Left kidney (tissue), 2 donors: ENCODE results near the gene LENG8. TPM values are rescaled to one million over a fixed set of nuclear protein-coding genes. Genes with fewer than 3 reads are reported as not detected.
"Not testable (repeated sequence)": the region's sequence is repeated elsewhere in the genome, so short reads cannot be mapped to it uniquely, and the experiment has no call there.

Experiments used
- DNase-seq: peaks from one replicate; pipeline ENCODE4 v3.0.0-alpha.2; 2013
- polyA plus RNA-seq: library from polyadenylated mRNA; unstranded; fragments of 120-200 nt; gene quantifications from one replicate; pipeline ENCODE4 v1.2.1, GENCODE V29; 2013; ENCODE audit not compliant: insufficient read length

LENG8 gene
- polyA plus RNA-seq, 1 donor, result 189 TPM

GRCh38 chr19:54460230-54461005 lies 11.4 kb downstream of the LENG8 start:
- DNase-seq, result no peak

DNA sequence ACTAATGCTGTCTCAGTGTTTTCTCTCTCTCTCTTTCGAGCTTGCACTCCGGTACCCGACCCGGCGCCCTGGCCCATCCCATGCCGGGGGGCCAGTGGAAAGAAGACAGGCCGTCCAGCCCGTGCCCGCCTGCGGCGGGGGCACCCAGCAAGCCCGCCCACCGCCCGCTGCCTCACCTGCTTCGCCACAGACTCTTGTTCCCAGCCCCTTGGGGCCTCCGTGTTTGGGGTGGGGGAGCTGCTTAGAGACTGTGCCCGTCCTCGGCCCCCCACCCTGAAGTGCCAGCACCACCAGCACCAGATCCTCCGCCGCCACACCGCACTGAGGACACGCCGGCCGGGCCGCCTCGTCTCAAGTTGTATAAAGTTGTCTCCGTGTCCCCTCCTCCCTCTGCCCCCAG lies 12.2 kb downstream of the LENG8 start:
- DNase-seq, result no peak

DNA sequence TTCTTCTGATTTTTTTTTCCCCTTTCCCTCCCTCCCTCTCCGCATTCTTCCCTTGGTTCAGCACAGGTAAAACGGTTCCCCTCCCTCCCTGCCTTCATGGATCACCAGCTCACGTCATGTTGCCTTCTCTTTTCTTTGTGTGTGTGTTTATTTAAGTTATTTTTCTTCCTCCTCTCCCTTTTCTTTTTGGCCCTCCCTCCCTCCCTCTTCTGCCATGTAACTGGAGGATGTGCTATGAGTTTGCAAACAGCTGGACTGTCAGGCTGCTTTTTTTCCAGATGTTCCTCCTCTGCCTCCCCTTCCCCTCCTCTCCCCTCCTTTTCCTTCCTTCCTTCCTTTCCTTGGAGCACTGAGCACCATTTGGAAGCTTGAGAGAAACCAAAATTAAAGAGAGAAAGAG lies 12.6 kb downstream of the LENG8 start:
- DNase-seq, result peak; percentile 68

- no peak for DNase-seq
Measured at GRCh38 chr19:54462047-54462654, 13.2 kb downstream of the LENG8 start.

- DNase-seq, result no peak
Measured at GRCh38 chr19:54462655-54463530, 13.9 kb downstream of the LENG8 start.

DNA sequence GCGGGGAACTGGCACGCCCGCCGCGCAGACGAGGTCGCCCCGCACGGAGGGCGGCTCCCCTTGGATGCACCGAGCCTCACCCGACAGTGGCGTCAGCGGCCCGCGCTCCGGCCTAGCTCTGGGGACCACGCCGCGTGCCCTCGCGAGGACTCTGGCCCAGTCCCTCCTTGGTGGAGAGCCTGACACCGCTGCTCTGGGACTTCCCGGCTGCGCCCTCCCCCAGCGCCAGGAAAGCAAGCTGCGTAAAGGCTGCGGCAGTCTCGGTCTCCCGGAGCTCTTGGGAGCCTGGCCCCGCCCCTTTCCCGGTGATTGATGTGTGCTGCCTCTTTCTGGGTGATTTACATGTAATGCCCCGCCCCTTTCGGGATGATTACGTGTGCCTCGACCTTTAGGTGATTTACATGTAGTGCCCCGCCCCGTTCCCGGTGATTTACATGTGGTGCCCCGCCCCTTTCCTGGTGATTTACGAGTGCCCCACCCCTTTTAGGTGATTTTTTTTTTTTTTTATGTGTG lies 14.6 kb downstream of the LENG8 start, which contains the start of gene LENG9:
Gene LENG9 (minus strand): TSS at position 248 of the 513 bp plus-strand sequence. CDS start 252 bp downstream, outside the sequence.
- peak; percentile 92 for DNase-seq

- DNase-seq, result peak; percentile 83
Measured at GRCh38 chr19:54464044-54464629, 15.1 kb downstream of the LENG8 start.

DNA sequence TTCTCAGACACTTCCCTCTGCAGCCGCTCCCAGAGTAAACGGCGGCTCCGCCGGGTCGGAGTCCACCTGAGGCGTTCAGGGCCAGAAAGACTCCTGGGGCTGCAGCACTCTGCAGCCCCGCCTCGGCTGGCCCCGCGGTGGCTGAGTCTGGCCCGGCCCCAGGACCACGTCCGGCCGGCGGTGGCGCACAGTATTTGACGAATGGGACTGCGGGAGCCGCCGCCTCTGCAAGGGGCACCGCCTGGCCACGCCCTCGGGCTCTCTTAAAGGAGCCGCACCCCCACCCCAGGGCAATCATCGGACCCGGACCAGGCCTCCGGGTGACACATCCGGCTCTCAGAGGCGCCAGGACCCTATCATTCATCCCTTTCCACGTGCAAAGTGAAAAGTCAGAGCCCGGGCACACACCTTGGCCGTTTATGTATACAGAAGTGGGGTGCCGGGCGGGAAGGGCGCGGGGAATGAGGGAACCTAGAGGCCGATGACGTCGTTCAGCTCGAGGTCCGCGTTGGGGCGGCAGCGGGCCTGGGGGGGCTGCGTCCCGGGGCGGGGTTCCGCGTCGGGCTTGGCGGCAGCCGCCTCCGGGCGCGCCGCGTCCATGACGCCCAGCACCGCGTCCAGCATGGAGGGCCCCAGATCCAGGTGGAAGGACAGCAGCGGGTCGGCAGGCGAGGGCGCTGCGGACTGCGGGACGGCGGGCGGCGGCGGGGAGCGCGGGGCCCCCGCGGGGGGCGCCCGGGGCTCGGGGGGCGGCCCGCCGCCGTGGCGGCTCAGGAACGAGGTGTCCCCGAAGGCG lies 15.8 kb downstream of the LENG8 start:
- peak; percentile 84 for DNase-seq

- DNase-seq, result no peak
Measured at GRCh38 chr19:54465426-54466109, 16.6 kb downstream of the LENG8 start.

DNA sequence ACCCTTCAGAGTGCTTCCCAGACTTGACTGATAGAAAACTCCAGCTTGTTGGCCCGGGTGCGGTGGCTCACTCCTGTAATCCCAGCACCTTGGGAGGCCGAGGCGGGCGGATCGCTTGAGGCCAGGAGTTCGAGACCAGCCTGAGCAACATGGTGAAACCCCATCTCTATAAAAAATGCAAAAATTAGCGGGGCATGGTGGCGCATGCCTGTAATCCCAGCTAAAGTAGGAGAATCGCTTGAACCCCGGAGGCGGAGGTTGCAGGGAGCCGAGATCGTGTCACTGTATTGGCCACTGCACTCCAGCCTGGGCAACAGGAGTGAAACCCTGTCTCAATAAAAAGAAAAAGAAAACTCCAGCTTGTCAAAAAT lies 17.1 kb downstream of the LENG8 start:
- DNase-seq, result not testable (repeated sequence)

GRCh38 chr19:54469496-54469934 lies 20.5 kb downstream of the LENG8 start:
- no peak for DNase-seq

GRCh38 chr19:54470276-54470887 lies 21.4 kb downstream of the LENG8 start:
- DNase-seq, result no peak

DNA sequence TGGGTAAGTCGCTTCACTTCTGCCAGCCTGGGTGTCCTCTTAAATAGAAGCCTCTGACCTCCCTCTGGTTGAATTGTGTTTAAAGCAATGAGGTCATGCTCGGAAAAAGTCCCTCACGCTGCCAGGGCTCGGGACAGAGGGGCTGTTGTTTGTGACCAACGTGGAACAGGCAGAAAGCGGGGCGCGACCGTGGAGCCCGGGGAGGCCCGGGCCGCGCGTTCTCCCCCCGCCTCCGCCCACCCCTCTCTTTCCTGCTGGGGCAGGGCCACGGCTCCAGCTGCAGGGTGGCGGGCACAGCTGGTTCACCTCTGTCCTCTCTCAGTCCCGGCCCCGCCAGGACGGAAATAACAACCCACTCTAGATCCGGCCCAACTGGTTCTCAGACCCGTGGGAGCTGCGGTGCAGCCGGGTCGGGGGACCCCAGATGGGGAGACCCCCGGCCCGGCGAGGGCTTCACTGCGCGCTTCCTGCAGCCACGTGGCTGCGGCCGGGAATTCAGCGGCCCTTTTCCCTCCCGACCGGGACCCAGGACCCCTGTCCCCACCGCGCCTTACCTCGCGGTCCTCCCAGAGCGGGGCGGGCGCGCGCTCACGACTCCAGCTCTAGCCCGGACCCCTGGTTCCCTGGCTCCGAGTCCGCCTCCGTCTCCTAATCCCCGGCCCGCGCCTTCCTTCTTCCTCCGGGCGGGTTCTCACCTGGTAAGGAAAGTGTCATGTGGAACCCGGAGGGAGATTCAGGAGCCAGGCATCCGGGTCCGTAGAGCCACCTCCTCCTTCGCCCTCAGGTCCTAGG lies 22.2 kb downstream of the LENG8 start:
- no peak for DNase-seq

- DNase-seq, result peak; percentile 86
Measured at GRCh38 chr19:54473071-54473891, 24.3 kb downstream of the LENG8 start, which contains the start of gene CDC42EP5. Gene CDC42EP5 (minus strand): TSS chr19:54473296. CDS start chr19:54465547, 7,749 bp downstream.

GRCh38 chr19:54473892-54474372 lies 24.9 kb downstream of the LENG8 start:
- no peak for DNase-seq

DNA sequence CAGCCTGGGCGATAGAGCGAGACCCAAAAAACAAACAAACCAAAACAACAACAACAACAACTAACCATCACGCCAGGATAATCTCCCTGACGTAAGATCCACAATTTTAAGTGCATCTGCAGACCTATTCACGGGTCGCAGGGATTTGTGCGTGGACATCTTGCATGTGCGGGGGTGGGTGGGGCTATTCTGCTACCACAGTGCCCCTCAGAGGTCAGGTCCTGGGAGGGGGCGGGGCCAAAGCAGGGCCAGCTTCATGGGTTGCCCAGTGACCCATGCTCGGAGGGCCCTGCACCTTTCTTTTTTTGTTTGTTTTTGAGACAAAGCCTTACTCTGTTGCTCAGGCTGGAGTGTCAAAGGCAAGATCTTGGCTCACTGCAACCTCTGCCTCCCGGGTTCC lies 26.7 kb downstream of the LENG8 start:
- no peak for DNase-seq

GRCh38 chr19:54477650-54478049 lies 28.7 kb downstream of the LENG8 start:
- no peak for DNase-seq

DNA sequence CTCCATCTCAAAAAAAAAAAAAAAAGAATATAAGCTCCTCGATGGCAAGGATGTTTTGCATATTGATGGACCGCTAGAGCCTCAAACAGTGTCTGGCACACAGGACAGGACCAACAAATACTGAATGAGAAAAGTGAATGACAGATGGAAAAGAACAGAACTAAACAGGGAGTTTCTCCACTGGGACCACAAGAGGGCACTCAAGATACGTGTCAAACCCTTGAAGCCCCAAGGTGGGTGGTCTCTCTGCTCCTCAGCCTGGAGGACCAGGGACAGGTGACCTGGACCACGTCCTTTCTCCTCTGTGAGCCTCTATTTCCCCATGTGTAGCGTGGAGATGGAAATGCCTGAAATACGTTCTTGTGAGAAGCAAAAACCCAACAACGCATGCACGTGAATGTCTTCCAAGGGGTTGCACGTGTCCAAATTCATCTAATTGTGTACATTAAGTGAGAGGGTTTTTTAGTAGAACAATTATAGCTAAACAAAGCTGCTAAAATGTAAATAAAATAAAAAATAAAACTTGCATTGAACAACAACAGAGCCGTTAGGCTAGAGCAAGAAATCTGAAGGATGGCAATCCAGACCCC lies 29.8 kb downstream of the LENG8 start:
- no peak for DNase-seq
